GM18499 (cell line): ENCODE data around the gene MPP3.
"Not testable (repeated sequence)": the region's sequence is repeated elsewhere in the genome, so short reads cannot be mapped to it uniquely, and the experiment has no call there.

Source experiments
- ATAC-seq: cut with Tn5 transposase; IDR thresholded peaks from one replicate; pipeline ENCODE4 v1.9.1; 2021; ENCODE audit warnings: moderate number of reproducible peaks; ENCODE audit not compliant: insufficient read depth, unreplicated experiment

MPP3 gene

GRCh38 chr17:43832976-43833829 is at the start of gene MPP3:
Gene MPP3 (minus strand): TSS chr17:43833146. CDS start chr17:43831906, 1,240 bp downstream.
- ATAC-seq = no peak

DNA sequence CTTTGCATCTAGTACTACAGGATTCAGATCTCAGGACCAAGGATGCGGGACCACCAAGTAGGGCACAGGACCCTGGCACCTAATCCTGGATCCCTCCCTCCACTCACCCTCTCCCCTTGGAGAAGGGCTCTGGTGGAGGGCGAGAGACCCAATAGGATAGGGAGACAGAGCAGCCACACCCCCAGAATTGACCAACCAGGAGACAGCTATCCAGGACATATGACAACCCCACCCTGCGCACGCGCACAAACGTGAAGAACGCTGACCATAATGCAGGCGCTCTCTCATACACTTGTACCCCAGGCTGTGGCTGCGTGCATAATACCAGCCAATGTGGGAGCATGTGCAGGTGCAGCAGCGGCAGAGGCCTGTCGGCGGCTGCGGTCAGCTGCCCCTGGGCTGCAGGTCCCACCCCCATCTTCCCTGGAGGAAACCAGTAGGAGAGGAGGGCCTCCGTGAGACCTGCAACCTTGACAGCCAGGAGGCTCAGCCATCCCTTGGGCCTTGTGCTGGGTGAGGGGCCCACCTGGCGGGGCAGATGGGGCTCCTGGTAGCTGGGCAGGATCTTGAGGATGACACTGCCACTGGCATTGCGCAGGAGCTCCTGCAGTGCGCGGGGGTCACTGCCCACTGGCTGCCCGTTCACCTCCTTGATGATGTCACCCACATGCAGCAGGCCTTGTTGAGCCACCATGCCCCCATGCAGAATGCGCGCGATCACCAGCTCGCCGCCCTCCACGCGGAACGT is 49.0 kb upstream of the MPP3 start:
- no peak for ATAC-seq

- ATAC-seq = no peak
Observed at GRCh38 chr17:43881181-43881580, 48.2 kb upstream of the MPP3 start.

DNA sequence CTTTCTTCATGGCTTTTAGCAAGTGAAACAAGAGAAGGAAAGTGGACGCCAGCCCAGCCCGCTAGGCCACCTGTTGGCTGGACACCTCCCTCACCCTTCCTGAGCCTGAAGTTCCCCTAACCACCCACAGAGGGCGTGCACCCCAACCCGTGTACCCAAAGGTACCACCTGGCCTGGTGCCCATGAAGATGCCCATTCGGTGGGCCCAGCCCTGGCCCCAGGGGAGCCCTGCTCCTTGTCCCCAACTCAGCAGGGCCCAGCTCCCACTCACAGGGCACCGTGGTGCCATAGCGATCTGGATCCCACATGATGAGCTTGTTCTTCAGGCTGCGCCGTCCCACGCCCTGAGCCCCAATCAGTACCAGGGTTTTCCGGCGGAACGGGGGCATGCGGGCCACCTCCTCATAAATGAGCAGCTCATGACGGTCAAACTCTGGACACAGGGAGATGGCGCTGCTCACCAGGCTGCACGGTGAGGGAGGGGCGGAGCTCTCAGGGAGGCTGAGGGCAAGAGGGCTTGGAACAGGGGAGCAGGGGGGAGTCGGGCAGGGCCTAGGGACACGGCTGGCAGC is 47.6 kb upstream of the MPP3 start:
- ATAC-seq = no peak

GRCh38 chr17:43879723-43880419 is 46.9 kb upstream of the MPP3 start:
- no peak for ATAC-seq

GRCh38 chr17:43878260-43879175 is 45.6 kb upstream of the MPP3 start:
- ATAC-seq = no peak

GRCh38 chr17:43877451-43878155 is 44.7 kb upstream of the MPP3 start:
- no peak for ATAC-seq

GRCh38 chr17:43877031-43877430 is 44.1 kb upstream of the MPP3 start:
- no peak for ATAC-seq

GRCh38 chr17:43875476-43876147 is 42.7 kb upstream of the MPP3 start:
- no peak for ATAC-seq

- ATAC-seq = no peak
Observed at GRCh38 chr17:43874293-43874692, 41.3 kb upstream of the MPP3 start.

- no peak for ATAC-seq
Observed at GRCh38 chr17:43873815-43874214, 40.9 kb upstream of the MPP3 start.

GRCh38 chr17:43873091-43873490 is 40.1 kb upstream of the MPP3 start:
- ATAC-seq = no peak

DNA sequence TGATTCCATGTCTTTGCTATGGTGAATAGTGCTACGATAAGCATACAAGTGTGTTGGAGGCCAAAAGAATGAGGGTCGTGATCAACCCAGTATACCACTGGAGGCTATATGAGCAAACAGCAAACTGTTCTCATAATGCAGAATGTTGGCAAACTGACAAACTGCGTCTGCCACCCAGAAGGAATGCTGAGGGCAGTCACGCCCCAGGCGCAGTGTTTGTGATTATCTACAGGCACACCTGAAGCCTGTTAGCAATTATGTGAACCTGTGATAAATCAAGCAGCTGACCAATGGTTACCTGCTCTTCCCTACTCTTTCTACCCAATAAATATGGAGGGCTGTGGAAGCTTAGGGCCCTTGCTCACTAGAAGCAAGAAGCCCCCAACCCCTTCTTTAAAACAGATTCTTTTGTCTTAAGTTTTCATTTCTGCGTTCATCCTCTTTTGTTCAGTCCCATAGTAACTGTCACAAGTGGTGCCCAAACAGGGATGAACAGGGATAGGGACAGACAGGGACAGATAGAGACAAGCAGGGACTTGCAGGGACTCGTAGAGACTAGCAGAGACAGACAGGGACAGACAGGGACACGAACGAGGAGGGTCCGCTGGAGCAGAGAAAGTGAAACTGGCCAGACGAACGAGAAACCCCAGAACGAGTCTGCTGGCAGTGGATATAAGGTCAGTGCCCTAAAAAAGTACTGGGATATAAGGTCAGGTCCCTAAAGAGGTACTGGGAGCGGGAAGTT is 39.2 kb upstream of the MPP3 start:
- no peak for ATAC-seq

DNA sequence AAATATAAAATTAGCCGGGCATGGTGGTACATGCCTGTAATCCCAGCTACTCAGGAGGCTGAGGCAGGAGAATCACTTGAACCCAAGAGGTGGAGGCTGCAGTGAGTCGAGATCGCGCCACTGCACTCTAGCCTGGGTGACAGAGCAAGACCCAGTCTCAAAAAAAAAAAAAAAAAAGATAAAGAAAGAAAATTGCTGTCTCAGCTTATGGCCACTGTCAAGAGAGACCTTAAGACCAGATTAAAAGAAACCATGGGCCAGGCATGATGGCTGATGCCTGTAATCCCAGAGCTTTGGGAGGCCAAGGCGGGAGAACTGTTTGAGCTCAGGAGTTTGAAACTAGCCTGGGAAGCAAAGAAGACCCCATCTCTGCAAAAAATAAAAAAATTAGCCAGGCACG is 36.1 kb upstream of the MPP3 start:
- ATAC-seq = not testable (repeated sequence)

- ATAC-seq = no peak
Observed at GRCh38 chr17:43868226-43868994, 35.5 kb upstream of the MPP3 start.

DNA sequence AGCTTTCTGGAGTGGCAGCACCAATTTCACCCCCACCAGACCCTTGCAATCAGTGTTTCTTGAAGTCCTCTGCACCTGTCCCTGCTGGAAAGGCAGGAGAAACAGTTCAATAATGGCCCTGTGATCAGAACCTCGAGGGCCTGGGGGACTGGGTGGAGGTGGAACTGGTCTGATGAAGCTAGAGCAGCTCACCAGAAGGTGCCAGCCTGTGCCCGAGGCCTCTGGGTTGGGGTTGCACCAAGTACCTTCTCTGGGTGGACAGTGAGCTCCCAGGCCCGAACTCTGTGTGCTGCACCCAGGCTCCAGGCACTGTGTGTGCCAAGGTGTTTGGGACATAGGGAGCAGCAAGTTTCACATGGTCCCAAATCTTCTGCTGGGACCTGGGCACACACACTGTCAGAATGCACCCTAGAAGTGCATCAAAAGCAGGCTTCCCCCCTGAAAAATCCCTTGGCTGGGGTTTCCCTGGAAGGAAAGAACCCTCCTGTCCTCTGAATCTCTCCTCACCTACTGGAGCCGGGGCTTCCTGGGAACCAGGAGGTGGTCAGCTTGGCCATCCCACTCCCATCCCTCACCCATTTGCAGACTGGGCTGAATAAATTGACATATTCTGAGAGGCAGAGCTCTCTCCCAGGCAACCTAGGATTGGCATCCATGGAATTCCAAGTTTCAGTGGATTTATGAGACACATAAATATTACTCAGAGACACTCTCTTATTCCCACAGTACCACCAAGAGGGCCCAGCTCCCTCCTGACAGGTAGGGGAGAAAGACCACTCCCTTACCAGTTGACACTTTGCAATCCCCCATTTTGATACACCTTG is 31.4 kb upstream of the MPP3 start:
- no peak for ATAC-seq
